GM19467 (cell line): Measurements from ENCODE around the gene NUP153.
"Not testable (repeated sequence)": the region's sequence is repeated elsewhere in the genome, so short reads cannot be mapped to it uniquely, and the experiment has no call there.

Experiments used
- ATAC-seq: cut with Tn5 transposase; IDR thresholded peaks from one replicate; pipeline ENCODE4 v1.9.1; 2021; ENCODE audit warnings: mild to moderate bottlenecking, moderate library complexity; ENCODE audit not compliant: unreplicated experiment

The NUP153 gene

DNA sequence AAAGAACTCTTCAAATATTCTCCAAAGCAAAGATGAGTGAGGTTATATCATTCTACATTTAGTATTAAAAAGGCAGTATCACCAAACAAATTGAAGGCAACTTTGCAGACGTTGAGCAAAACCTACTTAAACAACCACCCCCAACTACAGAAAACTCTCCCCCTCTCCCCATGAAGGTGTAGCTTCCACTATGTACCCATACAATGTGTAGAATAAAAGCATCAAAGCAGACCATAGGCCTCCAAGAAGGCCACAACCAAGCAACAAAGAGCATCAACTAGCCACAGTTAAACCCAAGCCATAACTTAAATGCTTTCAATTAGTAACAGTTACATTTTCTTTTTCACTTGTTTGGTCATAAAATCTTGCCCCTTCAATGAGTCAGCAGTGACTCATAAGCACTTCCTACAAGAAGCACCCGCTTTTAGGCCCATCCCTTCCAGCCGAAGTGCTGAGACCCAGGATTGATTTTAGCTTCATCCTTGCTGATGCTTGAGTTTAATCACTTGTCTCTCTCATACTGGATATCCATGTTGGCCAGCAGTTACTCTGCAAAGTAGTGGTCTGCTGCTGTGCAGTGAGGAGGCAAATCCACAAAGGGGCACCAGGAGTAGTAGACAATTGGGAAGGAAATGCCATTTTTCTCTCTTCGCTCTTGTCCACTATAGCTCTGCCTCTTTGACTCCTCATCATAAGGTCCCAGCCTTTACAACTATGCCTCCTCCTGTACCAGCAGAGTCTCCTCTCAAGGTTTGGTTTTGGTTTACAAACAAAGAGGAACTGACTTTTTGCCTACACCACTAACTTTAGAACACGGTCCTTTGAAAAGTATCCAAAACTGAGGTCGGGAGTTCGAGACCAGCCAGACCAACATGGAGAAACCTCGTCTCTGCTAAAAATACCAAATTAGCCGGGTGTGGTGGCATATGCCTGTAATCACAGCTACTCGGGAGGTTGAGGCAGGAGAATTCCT lies 8.4 kb upstream of the NUP153 start:
- ATAC-seq, result no peak

DNA sequence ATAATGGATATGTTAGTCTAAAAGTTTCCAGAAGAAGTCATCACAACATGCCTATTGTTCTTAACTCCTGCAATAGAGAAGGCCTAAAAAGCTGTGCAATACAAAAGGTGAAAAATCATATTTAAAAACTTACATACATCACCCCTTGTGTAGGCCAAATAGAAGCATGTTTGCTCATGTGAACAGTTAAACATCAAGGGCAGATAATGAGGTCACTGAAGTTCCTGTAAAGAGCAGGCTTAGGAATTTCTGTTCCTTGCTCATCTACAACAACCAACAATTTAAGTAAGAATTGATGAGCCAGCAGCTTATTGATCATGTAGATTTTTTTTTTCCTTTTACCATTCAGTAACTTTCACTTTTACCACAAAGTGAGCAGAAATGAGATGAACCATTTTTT lies 7.5 kb upstream of the NUP153 start:
- no peak for ATAC-seq

GRCh38 chr6:17712576-17712975 lies 5.9 kb upstream of the NUP153 start:
- no peak for ATAC-seq

- no peak for ATAC-seq
These were observed 3.6 kb upstream of the NUP153 start for GRCh38 chr6:17710331-17710730.

DNA sequence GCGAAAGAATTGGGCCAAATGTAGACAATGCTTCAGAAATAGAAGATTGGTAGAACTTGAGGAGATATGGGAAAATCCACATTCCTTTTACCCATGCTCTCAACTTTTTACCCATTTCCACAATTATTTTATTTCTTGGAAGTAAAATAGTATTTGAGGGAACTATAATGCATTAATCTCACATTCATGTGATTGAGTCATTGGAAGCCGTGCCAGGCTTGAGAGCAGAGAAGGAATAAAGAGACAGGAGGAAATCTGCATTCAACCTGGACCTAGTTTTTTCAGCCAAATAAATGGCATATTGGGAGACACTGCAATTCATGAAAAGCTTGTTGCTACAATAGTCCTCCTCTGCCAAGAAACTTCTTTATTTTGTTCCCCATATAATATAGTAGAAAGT lies 2.8 kb upstream of the NUP153 start:
- no peak for ATAC-seq

- not testable (repeated sequence) for ATAC-seq
These were observed 1.3 kb upstream of the NUP153 start for GRCh38 chr6:17708035-17708434.

DNA sequence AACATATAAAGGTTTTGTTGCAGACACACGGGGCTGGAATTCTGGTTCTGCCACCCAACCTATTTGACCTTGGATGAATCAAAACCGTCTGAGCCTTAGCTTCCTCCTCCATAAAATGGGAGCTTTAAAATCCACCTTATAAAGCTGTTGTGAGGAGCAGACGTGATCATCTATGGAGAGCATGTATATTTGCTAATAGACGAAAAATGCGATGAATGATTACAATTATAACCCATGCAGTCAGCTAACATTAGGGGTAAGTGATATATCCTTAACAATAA lies 586 bp upstream of the NUP153 start:
- ATAC-seq, result no peak

DNA sequence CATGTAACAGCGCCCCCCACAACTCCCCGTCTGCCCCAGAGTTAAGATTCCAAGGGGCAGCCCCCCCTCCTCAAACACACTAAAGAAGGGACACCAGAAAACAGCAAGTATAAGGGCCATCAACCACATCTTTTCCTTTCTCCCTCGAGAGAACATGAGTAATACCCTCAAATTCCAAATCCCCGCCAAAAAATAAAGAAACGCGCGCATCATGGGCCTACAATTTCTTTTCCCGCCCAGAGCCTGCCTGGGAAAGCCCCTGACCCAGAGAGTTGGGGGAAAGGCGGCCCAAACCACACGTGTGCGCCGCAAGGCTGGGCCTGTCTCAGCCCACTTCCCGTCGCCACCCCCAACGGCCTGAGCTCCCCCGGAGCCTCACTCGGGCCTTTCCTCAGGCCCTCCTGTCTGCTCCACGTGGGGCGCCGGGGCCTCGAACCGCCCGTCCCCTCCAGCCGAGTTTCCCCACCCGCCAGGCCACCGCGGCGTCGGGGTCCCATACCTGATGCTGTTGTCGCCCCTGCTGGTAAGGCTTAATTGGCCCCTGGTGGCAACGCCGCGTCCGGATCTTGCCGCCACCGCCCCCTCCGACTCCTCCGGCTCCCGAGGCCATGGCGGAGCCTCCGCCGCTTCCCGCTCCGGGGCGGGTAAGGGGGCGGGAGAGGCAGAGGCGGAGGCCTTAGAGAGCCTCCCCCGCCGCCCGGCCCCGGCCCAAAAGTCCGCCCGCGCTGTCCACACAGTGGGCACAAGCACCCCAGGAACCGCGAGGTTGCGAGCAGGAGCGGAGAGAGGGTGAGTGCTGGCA lies 746 bp downstream of the NUP153 start:
- peak; percentile 53 for ATAC-seq

DNA sequence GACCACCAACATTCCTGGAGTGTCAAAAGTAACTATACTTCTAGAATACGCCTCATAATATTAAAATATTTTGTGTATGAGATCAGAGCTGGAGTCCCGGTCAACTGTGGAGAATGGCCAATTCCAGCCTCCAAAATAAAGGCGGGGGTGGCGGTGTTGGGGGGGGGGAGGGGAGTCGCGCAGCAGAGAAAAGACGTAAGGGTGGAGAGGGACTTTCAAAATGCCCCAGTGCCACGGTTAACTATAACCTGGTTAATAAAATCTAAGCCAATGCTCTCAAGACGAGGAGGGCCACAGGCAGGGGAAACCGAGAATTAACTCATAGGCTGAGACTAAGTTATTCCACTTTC lies 1.3 kb downstream of the NUP153 start:
- no peak for ATAC-seq

GRCh38 chr6:17703256-17703694 lies 3.5 kb downstream of the NUP153 start:
- no peak for ATAC-seq

DNA sequence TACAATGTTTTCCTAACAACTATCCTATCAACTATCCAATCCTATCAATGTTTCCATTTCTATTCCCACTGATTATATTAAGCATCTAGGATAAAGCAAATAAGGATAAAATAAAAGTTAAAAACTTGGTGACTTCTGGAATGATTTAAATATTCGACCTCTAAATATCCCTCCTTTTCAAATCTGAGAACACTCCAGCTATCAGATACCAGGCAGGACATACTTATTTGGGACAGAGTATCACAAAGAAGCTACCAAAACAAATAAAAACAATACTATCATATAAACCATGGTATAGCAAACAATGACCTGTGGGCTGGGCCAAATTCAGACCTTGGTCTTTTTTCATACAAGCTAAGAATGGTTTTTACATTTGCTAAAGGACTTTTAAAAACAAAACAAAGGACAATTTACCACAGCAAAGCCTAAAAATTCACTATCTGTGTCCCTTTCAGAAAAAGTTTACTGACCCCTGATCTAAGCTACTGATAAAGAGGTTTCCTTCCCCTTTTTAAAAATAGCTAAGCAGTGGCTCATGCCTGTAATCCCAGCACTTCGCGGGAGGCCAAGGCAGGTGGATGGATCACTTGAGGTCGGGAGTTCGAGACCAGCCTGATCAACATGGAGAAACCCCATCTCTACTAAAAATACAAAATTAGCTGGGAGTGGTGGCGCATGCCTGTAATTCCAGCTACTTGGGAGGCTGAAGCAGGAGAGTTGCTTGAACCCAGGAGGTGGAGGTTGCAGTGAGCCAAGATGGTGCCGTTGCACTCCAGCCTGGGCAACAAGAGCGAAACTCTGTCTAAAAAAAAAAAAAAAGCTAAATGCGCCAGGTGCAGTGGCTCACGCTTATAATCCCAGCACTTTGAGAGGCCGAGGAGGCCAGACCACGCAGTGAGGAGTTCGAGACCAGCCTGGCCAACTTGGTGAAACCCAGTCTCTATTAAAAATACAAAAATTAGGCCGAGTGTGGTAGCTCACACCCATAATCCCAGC lies 6.0 kb downstream of the NUP153 start:
- ATAC-seq, result no peak

DNA sequence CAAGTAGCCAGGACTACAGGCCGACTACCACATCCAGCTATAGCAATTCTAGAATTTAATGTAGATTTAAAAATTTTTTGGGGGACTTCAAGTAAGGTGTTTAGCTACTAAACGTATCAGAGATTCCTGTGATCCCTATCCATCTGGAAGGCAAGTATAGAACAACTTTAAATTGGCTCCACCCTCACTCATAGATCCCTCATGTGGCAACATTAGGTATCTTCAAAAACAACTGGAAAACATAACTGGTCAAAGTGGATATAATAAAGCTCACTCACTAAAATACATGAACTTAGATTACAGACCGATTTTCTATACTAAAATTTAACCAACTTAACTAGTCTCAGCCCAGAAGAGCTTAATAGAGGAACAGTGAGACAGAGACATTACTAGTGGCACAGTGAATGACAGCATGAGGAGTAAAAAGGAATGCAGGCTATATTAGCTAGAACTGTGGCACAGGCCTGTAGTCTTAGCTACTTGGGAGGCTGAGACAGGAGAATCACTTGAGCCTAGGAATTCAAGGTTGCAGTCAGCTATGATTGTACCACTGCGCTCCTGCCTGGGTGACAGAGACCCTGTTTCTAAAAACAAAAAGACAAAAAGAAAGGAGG lies 14.7 kb downstream of the NUP153 start:
- no peak for ATAC-seq

DNA sequence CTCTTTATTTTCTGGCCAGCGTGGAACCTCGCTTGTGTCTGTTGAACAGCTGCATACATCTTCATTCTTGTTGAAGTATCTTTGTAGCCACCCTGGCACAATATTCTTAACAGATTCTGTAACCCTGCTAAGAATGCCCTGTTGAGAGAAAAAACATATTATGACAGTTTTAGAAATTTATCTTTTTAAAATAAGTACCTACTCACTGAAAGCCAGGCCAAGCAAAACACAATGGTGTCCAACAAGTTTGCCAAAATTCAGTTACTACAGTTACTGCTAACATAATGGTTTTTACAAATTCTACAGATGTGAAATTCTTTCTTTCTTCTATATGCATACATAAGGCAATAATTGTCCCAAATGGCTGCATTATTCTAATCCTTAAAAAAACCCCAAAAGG lies 18.2 kb downstream of the NUP153 start:
- ATAC-seq, result no peak

GRCh38 chr6:17687136-17687535 lies 19.6 kb downstream of the NUP153 start:
- no peak for ATAC-seq

DNA sequence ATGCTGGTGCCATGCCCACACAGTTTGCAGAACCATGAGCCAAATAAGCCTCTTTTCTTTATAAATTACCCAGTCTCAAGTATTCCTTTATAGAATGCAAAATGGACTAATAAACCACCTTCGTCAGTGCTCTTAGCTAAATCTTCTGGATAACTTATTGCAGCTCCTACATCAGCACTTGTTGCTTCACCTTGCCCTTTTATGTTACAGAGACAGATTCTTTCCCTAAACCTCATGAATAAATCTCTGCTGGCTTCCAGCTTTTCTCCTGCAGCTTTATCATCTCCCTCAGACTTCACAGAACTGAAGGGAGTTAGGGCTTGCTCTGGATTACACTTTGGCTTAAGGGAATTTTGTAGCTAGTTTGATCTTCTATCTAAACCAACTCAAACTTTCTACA lies 22.6 kb downstream of the NUP153 start:
- no peak for ATAC-seq

GRCh38 chr6:17683428-17683827 lies 23.3 kb downstream of the NUP153 start:
- no peak for ATAC-seq

- ATAC-seq, result no peak
These were observed 27.0 kb downstream of the NUP153 start for GRCh38 chr6:17679726-17680125.

GRCh38 chr6:17677602-17678001 lies 29.1 kb downstream of the NUP153 start:
- no peak for ATAC-seq

DNA sequence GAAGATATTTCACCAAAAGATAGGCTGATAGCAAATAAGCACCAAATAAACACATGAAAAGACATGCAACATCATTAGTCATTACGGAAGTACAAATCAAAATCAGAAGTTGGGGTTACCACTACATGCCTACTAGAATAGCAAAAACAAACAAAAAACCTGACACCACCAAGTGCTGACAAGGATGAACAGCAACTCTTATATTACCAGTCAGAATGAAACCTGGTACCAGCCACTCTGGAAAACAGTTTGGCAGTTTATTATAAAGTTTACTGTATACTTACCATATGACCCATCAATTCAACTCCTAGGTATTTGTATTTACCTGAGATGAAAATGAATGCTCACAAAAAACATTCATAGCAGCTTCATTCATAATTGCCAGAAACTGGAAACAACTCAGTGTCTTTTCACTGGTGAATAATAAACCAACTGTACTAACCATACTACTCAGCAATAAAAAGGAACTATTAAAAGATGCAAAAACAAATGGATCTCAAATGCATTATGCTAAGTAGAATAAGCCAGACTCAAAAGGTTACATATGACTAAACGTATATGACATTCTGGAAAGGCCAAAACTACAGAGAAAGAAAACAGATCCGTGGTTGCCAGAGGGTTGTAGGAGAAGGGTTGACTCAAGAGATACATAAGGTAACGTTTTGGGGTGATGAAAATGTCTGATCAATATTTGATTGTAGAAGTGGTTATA lies 33.0 kb downstream of the NUP153 start:
- no peak for ATAC-seq
